Measurements from ENCODE around the gene GPR68. TPM values are rescaled to one million over a fixed set of nuclear protein-coding genes. Genes with fewer than 3 reads are reported as not detected.
A peak's percentile ranks its signal among the peaks of the same experiment; 100 is the strongest.

The GPR68 gene, protein sequence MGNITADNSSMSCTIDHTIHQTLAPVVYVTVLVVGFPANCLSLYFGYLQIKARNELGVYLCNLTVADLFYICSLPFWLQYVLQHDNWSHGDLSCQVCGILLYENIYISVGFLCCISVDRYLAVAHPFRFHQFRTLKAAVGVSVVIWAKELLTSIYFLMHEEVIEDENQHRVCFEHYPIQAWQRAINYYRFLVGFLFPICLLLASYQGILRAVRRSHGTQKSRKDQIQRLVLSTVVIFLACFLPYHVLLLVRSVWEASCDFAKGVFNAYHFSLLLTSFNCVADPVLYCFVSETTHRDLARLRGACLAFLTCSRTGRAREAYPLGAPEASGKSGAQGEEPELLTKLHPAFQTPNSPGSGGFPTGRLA
- 4.2 TPM for total RNA-seq

DNA sequence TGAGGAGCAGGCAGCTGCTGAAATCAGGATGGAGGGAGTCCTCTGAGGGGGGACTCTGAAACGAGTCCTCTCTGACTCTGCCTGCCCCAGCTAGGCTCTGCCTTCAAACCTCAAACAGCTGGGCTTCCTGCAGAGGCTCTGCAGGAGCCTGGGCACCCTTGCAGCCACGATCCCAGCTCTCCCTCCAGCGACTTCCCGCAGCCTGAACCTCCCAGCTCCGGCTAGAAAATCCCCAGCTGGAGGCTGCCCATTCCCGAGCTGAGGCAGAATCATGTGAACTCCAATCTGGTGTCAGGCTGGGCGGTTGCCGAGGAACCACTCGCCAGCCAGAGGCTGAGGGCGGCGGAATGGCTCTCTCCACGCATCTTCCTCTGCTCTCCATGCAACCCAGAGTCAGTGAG, at the start of gene GPR68:
GPR68 (minus strand) TSS at position 204 of the 401 bp plus-strand sequence. CDS start 9,654 bp downstream, outside the sequence.
- intact Hi-C loops (cut with DNase I): no loop called here
- DNase-seq (ENCODE audit: extremely low spot score in 2 of 2): no peak

DNA sequence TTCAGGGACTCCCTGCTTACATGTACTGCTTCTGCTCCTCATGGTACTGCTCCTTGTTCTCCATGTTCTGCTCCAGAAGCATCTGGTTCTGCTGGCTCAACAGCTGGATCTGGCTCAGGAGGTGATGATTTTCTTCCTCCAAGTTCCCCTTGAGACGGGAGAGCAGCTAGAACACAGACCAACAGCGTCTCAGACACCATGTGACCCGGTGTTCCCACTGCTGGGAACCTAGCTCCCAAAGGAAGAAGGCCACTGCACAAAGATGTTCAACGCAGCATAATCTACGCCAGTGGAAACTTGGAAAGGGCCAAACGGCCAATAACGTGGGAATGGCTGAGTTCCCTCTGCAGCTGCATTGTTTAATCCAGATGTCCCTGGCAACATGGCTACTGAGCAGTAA, 49.6 kb upstream of the GPR68 start:
- Histone ChIP-seq H3K27me3 (no peaks in the 10 kb centered on the region), H3K36me3 (peaks cover 0 to 16% of the 10 kb centered on the region in 2 donors), H3K27ac (no peak overlapping the region), H3K9me3 (no peaks in the 10 kb centered on the region), H3K4me3 (no peak overlapping the region), H3K4me1 (no peaks in the 10 kb centered on the region)
- TF ChIP-seq POLR2AphosphoS5 (IDR thresholded peaks at IDR 0.05; ENCODE audit: insufficient read depth in 1 of 2, low read depth in 1 of 2): no peak
- TF ChIP-seq, protein P1, sequence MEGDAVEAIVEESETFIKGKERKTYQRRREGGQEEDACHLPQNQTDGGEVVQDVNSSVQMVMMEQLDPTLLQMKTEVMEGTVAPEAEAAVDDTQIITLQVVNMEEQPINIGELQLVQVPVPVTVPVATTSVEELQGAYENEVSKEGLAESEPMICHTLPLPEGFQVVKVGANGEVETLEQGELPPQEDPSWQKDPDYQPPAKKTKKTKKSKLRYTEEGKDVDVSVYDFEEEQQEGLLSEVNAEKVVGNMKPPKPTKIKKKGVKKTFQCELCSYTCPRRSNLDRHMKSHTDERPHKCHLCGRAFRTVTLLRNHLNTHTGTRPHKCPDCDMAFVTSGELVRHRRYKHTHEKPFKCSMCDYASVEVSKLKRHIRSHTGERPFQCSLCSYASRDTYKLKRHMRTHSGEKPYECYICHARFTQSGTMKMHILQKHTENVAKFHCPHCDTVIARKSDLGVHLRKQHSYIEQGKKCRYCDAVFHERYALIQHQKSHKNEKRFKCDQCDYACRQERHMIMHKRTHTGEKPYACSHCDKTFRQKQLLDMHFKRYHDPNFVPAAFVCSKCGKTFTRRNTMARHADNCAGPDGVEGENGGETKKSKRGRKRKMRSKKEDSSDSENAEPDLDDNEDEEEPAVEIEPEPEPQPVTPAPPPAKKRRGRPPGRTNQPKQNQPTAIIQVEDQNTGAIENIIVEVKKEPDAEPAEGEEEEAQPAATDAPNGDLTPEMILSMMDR (IDR thresholded peaks at IDR 0.05): no peak
- TF ChIP-seq POLR2A (IDR thresholded peaks at IDR 0.05): no peak
- intact Hi-C loops (cut with DNase I): no loop called here
- no peak for DNase-seq (ENCODE audit: extremely low spot score in 2 of 2)

More for the DNA sequence above, at the start of gene GPR68:
- H3K36me3 ChIP-seq: no peaks in the 10 kb centered on the region
- peak in 1 of 2 donors; percentile 14 for TF ChIP-seq POLR2AphosphoS5 (IDR thresholded peaks at IDR 0.05; ENCODE audit: insufficient read depth in 1 of 2, low read depth in 1 of 2)
- TF ChIP-seq, protein P1 (IDR thresholded peaks at IDR 0.05): no peak
- TF ChIP-seq POLR2A (IDR thresholded peaks at IDR 0.05): no peak
- H3K27ac ChIP-seq: peak within 1 kb of the TSS; percentile 21
- H3K27me3 ChIP-seq: no peaks in the 10 kb centered on the region
- no peaks in the 10 kb centered on the region for H3K9me3 ChIP-seq
- peak within 1 kb of the TSS; percentile 9 to 13 for H3K4me3 ChIP-seq
- H3K4me1 ChIP-seq: peaks cover 29% of the 10 kb centered on the region

DNA sequence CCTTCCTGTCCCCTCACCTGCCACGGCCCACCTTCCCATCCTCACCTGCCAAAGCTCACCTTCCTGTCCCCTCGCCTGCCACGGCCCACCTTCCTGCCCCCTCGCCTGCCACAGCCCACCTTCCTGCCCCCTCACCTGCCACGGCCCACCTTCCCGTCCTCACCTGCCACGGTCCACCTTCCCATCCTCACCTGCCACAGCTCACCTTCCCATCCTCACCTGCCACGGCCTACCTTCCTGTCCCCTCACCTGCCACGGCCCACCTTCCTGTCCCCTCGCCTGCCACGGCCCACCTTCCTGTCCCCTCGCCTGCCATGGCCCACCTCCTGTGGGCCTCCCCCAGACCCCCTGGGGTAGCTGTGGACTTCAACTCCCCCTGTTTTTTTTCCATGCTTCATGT, 48.8 kb upstream of the GPR68 start:
- Histone ChIP-seq H3K4me3 (no peak overlapping the region), H3K36me3 (peaks cover 0 to 22% of the 10 kb centered on the region in 2 donors), H3K27me3 (no peaks in the 10 kb centered on the region), H3K9me3 (no peaks in the 10 kb centered on the region), H3K27ac (no peak overlapping the region), H3K4me1 (no peaks in the 10 kb centered on the region)
- intact Hi-C loops (cut with DNase I): no loop called here
- TF ChIP-seq, protein P1 (IDR thresholded peaks at IDR 0.05): no peak
- TF ChIP-seq POLR2A (IDR thresholded peaks at IDR 0.05): no peak
- TF ChIP-seq POLR2AphosphoS5 (IDR thresholded peaks at IDR 0.05; ENCODE audit: insufficient read depth in 1 of 2, low read depth in 1 of 2): no peak
- DNase-seq (ENCODE audit: extremely low spot score in 2 of 2): peak; percentile 91 to 100

DNA sequence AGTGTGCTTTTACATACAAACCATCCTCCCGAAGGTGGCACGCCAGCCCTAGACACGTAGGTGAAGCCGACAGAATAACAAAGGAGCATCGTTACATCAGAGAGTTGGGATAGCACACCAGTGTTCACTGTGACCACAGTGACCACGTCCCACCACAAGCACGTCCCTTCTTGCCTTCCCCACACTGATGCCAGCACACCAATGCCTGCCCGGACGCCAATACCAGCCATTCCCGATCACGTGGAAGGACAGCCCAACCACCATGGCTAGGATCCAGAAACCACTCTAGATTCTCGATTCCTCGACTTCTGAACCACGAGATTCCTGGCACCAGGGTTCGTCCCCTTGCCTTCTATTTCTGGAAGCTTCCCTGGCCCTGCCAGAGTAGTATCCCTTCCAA, 48.0 kb upstream of the GPR68 start:
- no peak overlapping the region for H3K27ac ChIP-seq
- H3K9me3 ChIP-seq: no peaks in the 10 kb centered on the region
- DNase-seq (ENCODE audit: extremely low spot score in 2 of 2): no peak
- H3K27me3 ChIP-seq: no peaks in the 10 kb centered on the region
- no peaks in the 10 kb centered on the region for H3K4me1 ChIP-seq
- no peak overlapping the region for H3K4me3 ChIP-seq
- intact Hi-C loops (cut with DNase I): no loop called here
- no peak for TF ChIP-seq POLR2A (IDR thresholded peaks at IDR 0.05)
- TF ChIP-seq, protein P1 (IDR thresholded peaks at IDR 0.05): no peak
- no peak for TF ChIP-seq POLR2AphosphoS5 (IDR thresholded peaks at IDR 0.05; ENCODE audit: insufficient read depth in 1 of 2, low read depth in 1 of 2)
- peaks cover 0 to 23% of the 10 kb centered on the region in 2 donors for H3K36me3 ChIP-seq

DNA sequence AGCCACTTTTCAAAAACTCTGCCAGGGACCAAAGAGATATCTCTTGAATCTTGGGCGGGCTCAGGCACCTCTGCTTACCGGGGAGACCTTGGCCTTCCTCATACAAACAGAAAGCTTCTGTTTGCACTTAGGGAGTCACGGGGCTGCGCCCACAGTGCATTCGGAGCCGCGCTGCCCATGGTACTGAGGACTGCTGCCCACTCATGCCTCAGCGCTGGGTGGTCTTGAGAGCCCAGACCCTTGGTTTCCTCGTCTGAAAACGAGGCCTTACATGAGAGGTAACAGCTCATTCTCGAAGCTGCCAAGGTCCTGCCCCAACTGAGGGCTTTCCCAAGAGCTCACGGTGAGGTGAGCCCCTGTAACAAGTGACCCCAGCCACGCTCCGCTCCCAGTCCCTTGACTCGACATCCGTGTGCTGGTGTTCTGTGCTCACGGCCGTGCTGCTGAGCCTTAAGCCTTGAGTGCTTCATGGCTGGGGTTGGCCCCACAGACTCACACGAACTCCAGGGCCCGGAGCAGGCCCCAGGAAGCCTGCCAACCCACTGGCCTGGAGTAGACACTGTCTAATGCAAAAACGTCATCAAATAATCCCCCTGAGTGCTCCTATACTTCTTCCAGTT, 47.4 kb upstream of the GPR68 start:
- no peaks in the 10 kb centered on the region for H3K9me3 ChIP-seq
- intact Hi-C loops (cut with DNase I): no loop called here
- TF ChIP-seq, protein P1 (IDR thresholded peaks at IDR 0.05): no peak
- TF ChIP-seq POLR2AphosphoS5 (IDR thresholded peaks at IDR 0.05; ENCODE audit: insufficient read depth in 1 of 2, low read depth in 1 of 2) (no peak), POLR2A (IDR thresholded peaks at IDR 0.05) (no peak)
- DNase-seq (ENCODE audit: extremely low spot score in 2 of 2): no peak
- peaks cover 0 to 18% of the 10 kb centered on the region in 2 donors for H3K36me3 ChIP-seq
- H3K27ac ChIP-seq: no peak overlapping the region
- no peaks in the 10 kb centered on the region for H3K4me1 ChIP-seq
- no peak overlapping the region for H3K4me3 ChIP-seq
- H3K27me3 ChIP-seq: no peaks in the 10 kb centered on the region

Measured in vagina (tissue), 2 donors.